Breast epithelium (tissue), 4 donors: ENCODE data around the gene HPCA. TPM values are rescaled to one million over a fixed set of nuclear protein-coding genes. Genes with fewer than 3 reads are reported as not detected.

Experiments used
- DNase-seq, 2 donors: peaks; one replicate each; pipeline ENCODE4 v3.0.0-alpha.2; 2019; ENCODE audit warnings: low spot score in 2 of 2
- H3K27ac ChIP-seq, 2 donors: fragments of 200-600 bp; sonication (generic) in 1 of 2; one replicate each; pipeline ENCODE4 v1.5.1; 2016 to 2019; ENCODE audit warnings: mild to moderate bottlenecking in 1 of 2
- H3K27me3 ChIP-seq, 2 donors: fragments of 200-600 bp; sonication (generic) in 1 of 2; one replicate each; pipeline versions ENCODE4 v1.5.1 to v1.6.0; 2017 to 2019; ENCODE audit warnings: control low read depth in 1 of 2, mild to moderate bottlenecking in 1 of 2
- H3K36me3 ChIP-seq: fragments of 200-600 bp; one replicate; pipeline ENCODE4 v1.5.1; 2019
- H3K4me1 ChIP-seq, 2 donors: fragments of 200-600 bp; sonication (generic); one replicate each; pipeline ENCODE4 v1.5.1; 2016 to 2019; ENCODE audit warnings: control low read depth in 1 of 2
- H3K4me3 ChIP-seq, 3 donors: fragments of 200-600 bp; sonication (generic); 1 replicate in 2 of 3; 2 replicates in 1 of 3; pipeline ENCODE4 v1.5.1; 2016 to 2019; ENCODE audit warnings: mild to moderate bottlenecking in 3 of 3, moderate library complexity in 2 of 3
- H3K9me3 ChIP-seq, 2 donors: fragments of 200-600 bp; sonication (generic) in 1 of 2; one replicate each; pipeline ENCODE4 v1.5.1; 2016 to 2019; ENCODE audit warnings: control low read depth in 1 of 2
- CTCF ChIP-seq, 3 donors: fragments of 450-650 bp; IDR thresholded peaks; one replicate each; pipeline ENCODE4 v1.5.1; 2016 to 2017; ENCODE audit warnings: antibody characterized with exemption in 3 of 3, mild to moderate bottlenecking in 3 of 3, moderate library complexity in 3 of 3
- POLR2A ChIP-seq: fragments of 450-650 bp; IDR thresholded peaks from one replicate; pipeline ENCODE4 v1.6.1; 2016; ENCODE audit warnings: antibody characterized with exemption, mild to moderate bottlenecking, moderate library complexity
- POLR2AphosphoS5 ChIP-seq, 3 donors: sonication (generic); formaldehyde crosslinking; IDR thresholded peaks; one replicate each; pipeline ENCODE4 v1.6.1; 2017; ENCODE audit warnings: antibody characterized with exemption in 3 of 3
- intact Hi-C: fragments of 100-400 bp; cut with DNase I; formaldehyde crosslinking; loops from one replicate; pipeline ENCODE4 v1.15.1; 2023; ENCODE audit warnings: low total_unique reads
- total RNA-seq, 3 donors: library from RNA; depleted of rRNA; stranded (reverse); fragments of >200 nt; gene quantifications; one replicate each; pipeline ENCODE4 v1.1.0, GENCODE V29; 2016

Gene HPCA
- total RNA-seq, 3 donors from 2014 or later, result 2.0 TPM; not detected in 2

GRCh38 chr1:32883338-32884031 lies 2.8 kb upstream of the HPCA start:
- H3K4me1 ChIP-seq, result peaks cover 0 to 10% of the 10 kb centered on the region in 2 donors
- peaks cover 10 to 37% of the 10 kb centered on the region in 2 donors for H3K27me3 ChIP-seq
- no peak overlapping the region for H3K4me3 ChIP-seq
- H3K36me3 ChIP-seq, result no peaks in the 10 kb centered on the region
- H3K27ac ChIP-seq, result no peak overlapping the region
- no peaks in the 10 kb centered on the region for H3K9me3 ChIP-seq
- no peak for DNase-seq
- intact Hi-C loops, result no loop called here
- TF ChIP-seq CTCF (IDR thresholded peaks at IDR 0.05) (no peak), POLR2A (no peak), POLR2AphosphoS5 (IDR thresholded peaks at IDR 0.05) (no peak)

- intact Hi-C loops, result no loop called here
- H3K9me3 ChIP-seq, result no peaks in the 10 kb centered on the region
- peaks cover 10 to 42% of the 10 kb centered on the region in 2 donors for H3K27me3 ChIP-seq
- no peak for DNase-seq
- H3K4me3 ChIP-seq, result no peak overlapping the region
- no peak overlapping the region for H3K27ac ChIP-seq
- peaks cover 0 to 10% of the 10 kb centered on the region in 2 donors for H3K4me1 ChIP-seq
- H3K36me3 ChIP-seq, result no peaks in the 10 kb centered on the region
- no peak for TF ChIP-seq POLR2AphosphoS5 (IDR thresholded peaks at IDR 0.05)
- no peak for TF ChIP-seq POLR2A
Measured at GRCh38 chr1:32884032-32884372, 2.3 kb upstream of the HPCA start.

- peaks cover 10 to 44% of the 10 kb centered on the region in 2 donors for H3K27me3 ChIP-seq
- H3K4me3 ChIP-seq, result no peak overlapping the region
- intact Hi-C loops, result no loop called here
- DNase-seq, result no peak
- no peaks in the 10 kb centered on the region for H3K36me3 ChIP-seq
- no peak for TF ChIP-seq CTCF (IDR thresholded peaks at IDR 0.05)
- H3K27ac ChIP-seq, result no peak overlapping the region
- peaks cover 0 to 10% of the 10 kb centered on the region in 2 donors for H3K4me1 ChIP-seq
- H3K9me3 ChIP-seq, result no peaks in the 10 kb centered on the region
Measured at GRCh38 chr1:32884726-32885125, 1.6 kb upstream of the HPCA start.

GRCh38 chr1:32885676-32886003 lies 651 bp upstream of the HPCA start:
- DNase-seq, result no peak
- intact Hi-C loops, result no loop called here
- H3K27me3 ChIP-seq, result peaks cover 10 to 44% of the 10 kb centered on the region in 2 donors
- TF ChIP-seq POLR2AphosphoS5 (IDR thresholded peaks at IDR 0.05) (no peak), CTCF (IDR thresholded peaks at IDR 0.05) (no peak), POLR2A (no peak)
- H3K4me1 ChIP-seq, result peaks cover 0 to 10% of the 10 kb centered on the region in 2 donors
- no peaks in the 10 kb centered on the region for H3K9me3 ChIP-seq
- no peak overlapping the region for H3K27ac ChIP-seq
- H3K4me3 ChIP-seq, result no peak overlapping the region
- H3K36me3 ChIP-seq, result no peaks in the 10 kb centered on the region

- H3K9me3 ChIP-seq, result no peaks in the 10 kb centered on the region
- H3K27me3 ChIP-seq, result peaks cover 10 to 44% of the 10 kb centered on the region in 2 donors
- DNase-seq, result no peak
- H3K27ac ChIP-seq, result no peak overlapping the region
- intact Hi-C loops, result no loop called here
- no peaks in the 10 kb centered on the region for H3K36me3 ChIP-seq
- H3K4me3 ChIP-seq, result peak overlapping the region in 1 of 3 donors; percentile 56
- peaks cover 0 to 10% of the 10 kb centered on the region in 2 donors for H3K4me1 ChIP-seq
- TF ChIP-seq CTCF (IDR thresholded peaks at IDR 0.05) (no peak), POLR2A (no peak), POLR2AphosphoS5 (IDR thresholded peaks at IDR 0.05) (no peak)
Measured at GRCh38 chr1:32886828-32887414, 630 bp downstream of the HPCA start.
